Renal cortex interstitium (tissue), 15 donors: ENCODE measurements around the gene MAK. TPM values are rescaled to one million over a fixed set of nuclear protein-coding genes. Genes with fewer than 3 reads are reported as not detected.
"Not testable (repeated sequence)": the region's sequence is repeated elsewhere in the genome, so short reads cannot be mapped to it uniquely, and the experiment has no call there.

Experiments
- DNase-seq, 11 donors: peaks; one replicate each; pipeline ENCODE4 v3.0.0-alpha.2; 2013; ENCODE audit warnings: low read depth in 9 of 11, low spot score in 4 of 11; ENCODE audit errors: extremely low read depth in 1 of 11
- long read RNA-seq, 16 experiments: transcript quantifications; one replicate each; lab custom pipeline, GENCODE V29; 2026
- polyA plus RNA-seq, 3 donors: library from polyadenylated mRNA; unstranded; fragments of 120-200 nt; gene quantifications; one replicate each; pipeline ENCODE4 v1.2.1, GENCODE V29; 2013; ENCODE audit not compliant: insufficient read length in 3 of 3

MAK gene
- polyA plus RNA-seq = 1 to 10 TPM; 1.4 to 2.7 (median 1.9) TPM
- long read RNA-seq, donor 1 = 0 reads
- long read RNA-seq, donor 2 = 0 reads
- long read RNA-seq, donor 3, partial matches to known transcripts = 0 of 1 reads
- long read RNA-seq, donor 3, other reads (novel, unspliced or antisense) = 0 of 1 reads
- long read RNA-seq, donor 4 = 0 reads
- long read RNA-seq, donor 5 = 0 reads
- long read RNA-seq, donor 6 = 0 reads
- long read RNA-seq, donor 7 = 0 reads
- long read RNA-seq, donor 8 = 0 reads
- long read RNA-seq, donor 9 = 0 reads
- long read RNA-seq, donor 10 = 0 reads
- long read RNA-seq, donor 11 = 0 reads
- long read RNA-seq, donor 12 = 0 reads
- long read RNA-seq, donor 13 = 0 reads
- long read RNA-seq, donor 14 = 0 reads
- long read RNA-seq, donor 15 = 0 reads
- long read RNA-seq, donor 16 = 0 reads

GRCh38 chr6:10837995-10838793 is at the start of gene MAK:
TSS of gene MAK (minus strand) at chr6:10838539. CDS start at chr6:10830648, 7,891 bp downstream.
- peak; percentile 83 to 91 (median 88) for DNase-seq

- peak in 4 of 11 donors; percentile 51 to 62 (median 60) for DNase-seq
Measured at GRCh38 chr6:10886691-10887502, 48.6 kb upstream of the MAK start, which contains the start of gene SYCP2L. TSS of gene SYCP2L (plus strand) at chr6:10887052. CDS start at chr6:10887127, 75 bp downstream.

GRCh38 chr6:10886365-10886690 is 48.0 kb upstream of the MAK start:
- not testable (repeated sequence) for DNase-seq

- no peak for DNase-seq
Measured at GRCh38 chr6:10884245-10884972, 46.1 kb upstream of the MAK start.

GRCh38 chr6:10883312-10884244 is 45.2 kb upstream of the MAK start:
- DNase-seq = no peak

- DNase-seq = no peak
Measured at GRCh38 chr6:10882657-10883171, 44.4 kb upstream of the MAK start.

GRCh38 chr6:10882253-10882630 is 43.9 kb upstream of the MAK start:
- DNase-seq = not testable (repeated sequence)

- DNase-seq = no peak
Measured at GRCh38 chr6:10880366-10880765, 42.0 kb upstream of the MAK start.

- no peak for DNase-seq
Measured at GRCh38 chr6:10877871-10878270, 39.5 kb upstream of the MAK start.

GRCh38 chr6:10877012-10877411 is 38.7 kb upstream of the MAK start:
- DNase-seq = no peak

GRCh38 chr6:10875026-10875425 is 36.7 kb upstream of the MAK start:
- DNase-seq = no peak

- no peak for DNase-seq
Measured at GRCh38 chr6:10874207-10874606, 35.9 kb upstream of the MAK start.

- DNase-seq = no peak
Measured at GRCh38 chr6:10873374-10873773, 35.0 kb upstream of the MAK start.

GRCh38 chr6:10867952-10868351 is 29.6 kb upstream of the MAK start:
- DNase-seq = no peak

- DNase-seq = not testable (repeated sequence)
Measured at GRCh38 chr6:10866709-10867108, 28.4 kb upstream of the MAK start.

- not testable (repeated sequence) for DNase-seq
Measured at GRCh38 chr6:10863031-10863430, 24.7 kb upstream of the MAK start.

- DNase-seq = peak in 1 of 11 donors; percentile 35
Measured at GRCh38 chr6:10862361-10862760, 24.0 kb upstream of the MAK start.
